K562 (cell line): ENCODE measurements around the gene SGSM2. TPM values are rescaled to one million over a fixed set of nuclear protein-coding genes. Genes with fewer than 3 reads are reported as not detected.
A peak's percentile ranks its signal among the peaks of the same experiment; 100 is the strongest.

Experiments used
- ATAC-seq: fragments of 200-7000 bp; cut with Tn5 transposase; 3 replicates; pipeline ENCODE4 v1.9.1; 2020; ENCODE audit warnings: moderate library complexity
- BruUV-seq: library from RNA; stranded (reverse); fragments of 400-500 nt; replicated peaks from 2 replicates; lab custom pipeline; 2021; lab: Mats Ljungman, UMichigan
- CTCF ChIA-PET: fragments of 300-600 bp; formaldehyde crosslinking; extraction: SDS; loops from one replicate; lab custom pipeline; 2021; ENCODE audit warnings: low intra/inter-chr PET ratio; lab: Yijun Ruan, JAX
- POLR2A ChIA-PET: fragments of 300-600, 350-650 bp; sonication (Branson Sonifier 250); formaldehyde crosslinking; extraction: SDS; loops from one replicate; lab custom pipeline; 2021; ENCODE audit warnings: antibody characterized with exemption, inconsistent platforms; lab: Yijun Ruan, JAX
- DNase-seq, 4 experiments: peaks; one replicate each; pipeline versions ENCODE4 v3.0.0 to v3.0.0-alpha.2; 2011 to 2018; ENCODE audit warnings: low spot score in 3 of 4, mixed read lengths in 3 of 4; ENCODE audit errors: extremely low read depth in 1 of 4
- FAIRE-seq: peaks from 2 replicates; lab custom pipeline; 2011; peaks lifted over from hg19 to GRCh38; lab: Jason Lieb, UNC
- H2AFZ ChIP-seq: 2 replicates; pipeline ENCODE4 v1.6.0; 2011; ENCODE audit warnings: low read depth, low read length, control low read depth, inconsistent platforms
- H3K27ac ChIP-seq: fragments of 200-600 bp; 3 replicates; pipeline ENCODE4 v1.8.0; 2011; ENCODE audit warnings: low read depth, mild to moderate bottlenecking, control low read depth, inconsistent platforms, low read length, moderate library complexity, mixed read lengths; ENCODE audit errors: extremely low read depth
- H3K27me3 ChIP-seq, 2 experiments: fragments of 300-600 bp in 1 of 2; 2 replicates in 1 of 2; 3 replicates in 1 of 2; pipeline versions ENCODE4 v1.6.0 to v1.8.0; 2011; ENCODE audit warnings: inconsistent platforms in 2 of 2, low read length in 2 of 2, mild to moderate bottlenecking in 1 of 2, mixed read lengths in 1 of 2, moderate library complexity in 1 of 2; ENCODE audit not compliant: control insufficient read depth in 2 of 2, insufficient read depth in 2 of 2
- H3K36me3 ChIP-seq: fragments of 300-600 bp; 3 replicates; pipeline ENCODE4 v1.8.0; 2011; ENCODE audit warnings: mild to moderate bottlenecking, low read length, inconsistent platforms; ENCODE audit not compliant: control insufficient read depth, insufficient read depth
- H3K4me1 ChIP-seq, 2 experiments: fragments of 200-600 bp in 1 of 2; replicated peaks in 1 of 2; 2 replicates in 1 of 2; 3 replicates in 1 of 2; pipeline versions ENCODE4 v1.5.1 to v1.8.0; 2011; ENCODE audit warnings: inconsistent platforms in 2 of 2, low read length in 2 of 2, mild to moderate bottlenecking in 1 of 2, mixed read lengths in 1 of 2, moderate library complexity in 1 of 2; ENCODE audit not compliant: control insufficient read depth in 2 of 2, insufficient read depth in 2 of 2
- H3K4me2 ChIP-seq: 2 replicates; pipeline ENCODE4 v1.6.1; 2011; ENCODE audit warnings: low read length, control low read depth, inconsistent platforms, mixed read lengths; ENCODE audit not compliant: insufficient read depth
- H3K4me3 ChIP-seq: fragments of 200-600 bp; sonication (generic), shearing (Covaris generic); 2 replicates; pipeline ENCODE4 v1.5.1; 2016; ENCODE audit warnings: control low read depth, inconsistent platforms
- H3K79me2 ChIP-seq: fragments of 200-600 bp; 3 replicates; pipeline ENCODE4 v1.8.0; 2011; ENCODE audit warnings: low read length, inconsistent platforms; ENCODE audit not compliant: control insufficient read depth, insufficient read depth
- H3K9ac ChIP-seq, 2 experiments: 2 replicates each; pipeline versions ENCODE4 v1.6.0 to v1.6.1; 2011; ENCODE audit warnings: low read depth in 2 of 2, low read length in 2 of 2, control low read depth in 1 of 2, inconsistent platforms in 1 of 2, mild to moderate bottlenecking in 1 of 2, mixed read lengths in 1 of 2; ENCODE audit not compliant: insufficient read depth in 1 of 2
- H3K9me1 ChIP-seq: one replicate; pipeline ENCODE4 v1.6.0; 2011; ENCODE audit warnings: inconsistent platforms, mild to moderate bottlenecking, low read length, moderate library complexity; ENCODE audit not compliant: control insufficient read depth, insufficient read depth
- H3K9me3 ChIP-seq: replicated peaks from 2 replicates; pipeline ENCODE4 v1.5.1; 2011; ENCODE audit warnings: low read depth, low read length, inconsistent platforms; ENCODE audit not compliant: control insufficient read depth, insufficient read depth
- H4K20me1 ChIP-seq: replicated peaks from 2 replicates; pipeline ENCODE4 v1.6.1; 2011; ENCODE audit warnings: low read length, inconsistent platforms, mixed read lengths; ENCODE audit not compliant: control insufficient read depth, insufficient read depth
- BRD9 ChIP-seq: fragments of 450-650 bp; IDR thresholded peaks from 2 replicates; pipeline ENCODE4 v1.6.1; 2018; ENCODE audit warnings: low read depth; ENCODE audit not compliant: partially characterized antibody
- CREB1 ChIP-seq, 2 experiments: sonication (generic) in 1 of 2; formaldehyde crosslinking in 1 of 2; IDR thresholded peaks; 2 replicates each; pipeline versions ENCODE4 v1.6.1 to v1.8.0; 2012 to 2022; ENCODE audit warnings: inconsistent platforms in 1 of 2, mild to moderate bottlenecking in 1 of 2, missing genetic modification reagents in 1 of 2, moderate library complexity in 1 of 2
- CREB3L1 ChIP-seq: fragments of 450-650 bp; IDR thresholded peaks from 2 replicates; pipeline ENCODE4 v1.6.1; 2014; ENCODE audit warnings: low read depth, mild to moderate bottlenecking, moderate library complexity, borderline replicate concordance
- ERF ChIP-seq: fragments of 450-650 bp; formaldehyde crosslinking; IDR thresholded peaks from 2 replicates; pipeline ENCODE4 v1.4.0; 2020; ENCODE audit warnings: mild to moderate bottlenecking, mixed read lengths
- EWSR1 ChIP-seq: fragments of 450-650 bp; IDR thresholded peaks from 2 replicates; pipeline ENCODE4 v1.6.1; 2018; ENCODE audit warnings: borderline replicate concordance, mild to moderate bottlenecking, low read depth, moderate library complexity; ENCODE audit not compliant: partially characterized antibody
- FOXA3 ChIP-seq, 2 experiments: fragments of 450-650 bp in 1 of 2; sonication (generic) in 1 of 2; formaldehyde crosslinking; IDR thresholded peaks in 1 of 2; conservative IDR thresholded peaks in 1 of 2; 2 replicates each; pipeline versions ENCODE4 v1.4.0 to v1.8.0; 2020 to 2022; ENCODE audit warnings: mild to moderate bottlenecking in 2 of 2, missing genetic modification reagents in 1 of 2
- HNRNPH1 ChIP-seq: fragments of 200-400 bp; formaldehyde crosslinking; optimal IDR thresholded peaks from 2 replicates; pipeline ENCODE3; 2017; ENCODE audit warnings: low read depth, mild to moderate bottlenecking, low read length, moderate library complexity
- IFI16 ChIP-seq: fragments of 250-450 bp; sonication (Bioruptor Pico); IDR thresholded peaks from 2 replicates; pipeline ENCODE4 v2.1.2; 2022; ENCODE audit warnings: mild to moderate bottlenecking, inconsistent platforms
- MIER1 ChIP-seq: fragments of 450-650 bp; IDR thresholded peaks from 2 replicates; pipeline ENCODE4 v1.6.1; 2016; ENCODE audit warnings: antibody characterized with exemption, mild to moderate bottlenecking, low read depth
- NCOA2 ChIP-seq, 2 experiments: fragments of 450-650 bp; IDR thresholded peaks; 2 replicates each; pipeline ENCODE4 v1.6.1; 2018; ENCODE audit warnings: mild to moderate bottlenecking in 2 of 2, moderate library complexity in 1 of 2; ENCODE audit not compliant: partially characterized antibody in 2 of 2
- POLR2B ChIP-seq: fragments of 450-650 bp; IDR thresholded peaks from 2 replicates; pipeline ENCODE4 v1.6.1; 2018; ENCODE audit warnings: low read depth; ENCODE audit not compliant: partially characterized antibody
- POLR2H ChIP-seq: IDR thresholded peaks from 2 replicates; pipeline ENCODE4 v1.6.1; 2016; ENCODE audit warnings: missing genetic modification characterization, low read depth, mild to moderate bottlenecking, control low read depth, missing compliant biosample characterization, moderate library complexity
- RCOR1 ChIP-seq, 2 experiments: IDR thresholded peaks; 2 replicates each; pipeline ENCODE4 v1.6.1; 2012; ENCODE audit warnings: low read depth in 2 of 2, low read length in 2 of 2, borderline replicate concordance in 1 of 2, improper control_type of control experiment in 1 of 2
- SIN3A ChIP-seq, 2 experiments: fragments of 150-350 bp in 1 of 2; IDR thresholded peaks; 2 replicates each; pipeline ENCODE4 v1.6.1; 2011 to 2016; ENCODE audit warnings: borderline replicate concordance in 2 of 2, low read depth in 2 of 2, low read length in 2 of 2, mild to moderate bottlenecking in 2 of 2, moderate library complexity in 2 of 2; ENCODE audit not compliant: control insufficient read depth in 1 of 2
- SLC30A9 ChIP-seq: fragments of 250-450 bp; sonication (Bioruptor Pico); IDR thresholded peaks from 2 replicates; pipeline ENCODE4 v1.8.0; 2022; ENCODE audit warnings: mild to moderate bottlenecking, moderate library complexity
- SREBF2 ChIP-seq: sonication (generic); formaldehyde crosslinking; IDR thresholded peaks from 2 replicates; pipeline ENCODE4 v1.4.0; 2020; ENCODE audit warnings: mild to moderate bottlenecking, missing genetic modification reagents
- YBX1 ChIP-seq: fragments of 450-650 bp; IDR thresholded peaks from 2 replicates; pipeline ENCODE4 v1.7.1; 2016; ENCODE audit warnings: mild to moderate bottlenecking
- ZNF696 ChIP-seq: fragments of 250-450 bp; sonication (Bioruptor Pico); conservative IDR thresholded peaks from 2 replicates; pipeline ENCODE4 v1.4.0; 2020; ENCODE audit warnings: mild to moderate bottlenecking, moderate library complexity
- ZNF75A ChIP-seq: fragments of 450-650 bp; formaldehyde crosslinking; IDR thresholded peaks from 2 replicates; pipeline ENCODE4 v1.4.0; 2020; ENCODE audit warnings: mild to moderate bottlenecking
- WGBS: fragments of 100-300 bp; shearing (Covaris generic); methylation state at CpG from one replicate; pipeline ENCODE4 v1.1.6; 2016; ENCODE audit warnings: low coverage, mixed read lengths; ENCODE audit not compliant: insufficient coverage; ENCODE audit errors: missing lambda C conversion rate; 5-methylcytosine and 5-hydroxymethylcytosine counted together
- in situ Hi-C: fragments of 300-500 bp; cut with MboI; formaldehyde crosslinking; loops from 4 replicates; pipeline ENCODE4 v1.15.0; 2018; ENCODE audit warnings: inconsistent platforms, mixed read lengths
- intact Hi-C: fragments of 100-400 bp; cut with micrococcal nuclease; formaldehyde crosslinking; loops from 2 replicates; pipeline ENCODE4 v1.14.2; 2022
- polyA plus RNA-seq, 8 experiments: library from polyadenylated mRNA; depleted of rRNA in 4 of 8; stranded (reverse) in 5 of 8; unstranded in 3 of 8; fragments of >200 nt; fragmentation: Nextera tagmentation in 2 of 8; fragmentation: Illumina TruSeq in 1 of 8; extraction: Ambion mirVana in 2 of 8; extraction: Trizol in 1 of 8; gene quantifications; 2 replicates each; pipeline versions ENCODE4 v1.2.1 to v1.2.3, GENCODE V29; 2011 to 2014; ENCODE audit warnings: inconsistent platforms in 1 of 8, missing spikeins in 1 of 8
- total RNA-seq, 7 experiments: library from RNA; depleted of rRNA in 6 of 7; stranded (reverse); fragments of >200 nt in 6 of 7; fragmentation: Illumina TruSeq in 2 of 7; extraction: Trizol in 2 of 7; gene quantifications; 2 replicates each; pipeline versions ENCODE4 v1.2.1 to v1.2.3, GENCODE V29; 2011 to 2021; ENCODE audit warnings: low replicate concordance in 1 of 7

The SGSM2 gene
- total and polyA plus RNA-seq, 9 of the 15 experiments (the other 6 are each of a cell fraction or from before 2014, with no cell fraction given): 0.20 to 26.3 (median 14.8) TPM

DNA sequence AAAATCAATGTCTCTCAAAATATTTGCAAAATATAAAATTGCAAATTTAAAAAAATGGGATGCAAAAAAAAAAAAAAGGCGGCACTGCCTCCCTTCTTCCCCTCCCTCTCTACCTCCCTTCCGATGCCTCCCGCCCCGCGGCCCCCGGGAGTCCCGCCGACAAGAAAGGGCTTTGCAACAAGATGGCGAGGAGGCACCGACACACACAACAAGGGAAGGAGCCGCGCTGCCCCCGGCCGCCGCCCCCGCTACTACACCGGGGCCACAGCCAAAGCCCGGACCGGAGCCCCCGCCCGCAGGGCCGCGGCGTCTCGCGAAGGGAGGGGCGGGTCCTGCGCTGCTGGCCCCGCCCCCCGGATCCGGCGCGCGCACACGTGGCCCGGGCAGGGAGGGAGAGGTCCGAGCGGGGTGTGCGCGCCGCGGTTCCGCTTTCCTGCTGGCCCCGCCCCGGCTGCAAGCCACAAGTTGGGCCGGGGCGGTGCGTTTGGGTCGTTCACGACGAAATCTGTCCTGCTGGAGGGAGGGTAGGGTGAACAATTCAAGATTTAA lies 63.6 kb downstream of the SGSM2 start, which contains the start of gene MNT:
MNT (minus strand) TSS at position 184 of the 549 bp plus-strand sequence. CDS start 348 bp downstream, outside the sequence.
- no TSS peak for BruUV-seq
- peaks cover 39% of the 10 kb centered on the region for H3K79me2 ChIP-seq
- no peaks in the 10 kb centered on the region for H3K36me3 ChIP-seq
- H3K4me2 ChIP-seq: peak within 1 kb of the TSS; percentile 95
- H4K20me1 ChIP-seq: 0 out of 2 replicates have a peak, but pooled peaks cover 3% of the 10 kb centered on the region
- H3K27ac ChIP-seq: peak within 1 kb of the TSS; percentile 100
- H3K27me3 ChIP-seq: no peaks in the 10 kb centered on the region
- H3K4me3 ChIP-seq: peak within 1 kb of the TSS; percentile 91
- DNase-seq (peak; percentile 74 to 89 (median 82)), ATAC-seq (peak; percentile 45), FAIRE-seq (no peak)
- ChIA-PET CTCF (no interaction called here), POLR2A (interaction anchor here (0.6 to 1.4 kb wide), 6 partner anchors 7 to 718 kb away, joined by 3 to 7 read pairs (median 3); no protein-coding TSS in a partner anchor)
- H3K9me3 ChIP-seq: no peaks in the 10 kb centered on the region
- H3K9ac ChIP-seq: peak within 1 kb of the TSS; percentile 99
- intact Hi-C loops (loop anchor here (1.0 kb wide), 1 partner anchor 9 kb away; no protein-coding TSS in a partner anchor), in situ Hi-C loops (no loop called here)
- H2AFZ ChIP-seq: peak within 1 kb of the TSS; percentile 90
- peaks cover 3% of the 10 kb centered on the region for H3K9me1 ChIP-seq
- 0% methylated on average over 15 of the region's 51 CpGs for WGBS
- peaks cover 26 to 60% of the 10 kb centered on the region in 2 experiments for H3K4me1 ChIP-seq
- no peak for TF ChIP-seq ERF
- no peak for TF ChIP-seq IFI16 (CRISPR knock-in tag)
- peak; percentile 4 for TF ChIP-seq POLR2B
- no peak for TF ChIP-seq NCOA2 (IDR thresholded peaks at IDR 0.05; ENCODE audit: partially characterized antibody in 2 of 2)
- no peak for TF ChIP-seq ZNF75A
- no peak for TF ChIP-seq YBX1
- TF ChIP-seq SREBF2: no peak
- peak; percentile 34 for TF ChIP-seq BRD9
- TF ChIP-seq POLR2H: peak; percentile 41; the same call in 1 of the 2 replicates
- no peak for TF ChIP-seq CREB3L1
- peak in 1 of 2 experiments; percentile 8; a peak in 1 of 4 replicates for TF ChIP-seq SIN3A (IDR thresholded peaks at IDR 0.05; ENCODE audit: borderline replicate concordance in 2 of 2, control insufficient read depth in 1 of 2, low read depth in 2 of 2, low read length in 2 of 2)
- no peak for TF ChIP-seq HNRNPH1
- no peak for TF ChIP-seq SLC30A9
- peak; percentile 49 for TF ChIP-seq CREB1 (IDR thresholded peaks at IDR 0.05)
- no peak for TF ChIP-seq CREB1 (CRISPR knock-in tag; IDR thresholded peaks at IDR 0.05)
- TF ChIP-seq RCOR1 (IDR thresholded peaks at IDR 0.05; ENCODE audit: borderline replicate concordance in 1 of 2, low read depth in 2 of 2, low read length in 2 of 2): peak in 1 of 2 experiments; percentile 3; a peak in 1 of 4 replicates
- TF ChIP-seq EWSR1: no peak
- no peak for TF ChIP-seq FOXA3 (CRISPR knock-in tag; conservative IDR thresholded peaks at IDR 0.05 in 1 of 2, IDR thresholded peaks at IDR 0.05 in 1 of 2)
- no peak for TF ChIP-seq ZNF696 (CRISPR knock-in tag)
- TF ChIP-seq MIER1: no peak
